NCI-H748 (cell line): ENCODE data around the gene NHP2.
"Not testable (repeated sequence)": the region's sequence is repeated elsewhere in the genome, so short reads cannot be mapped to it uniquely, and the experiment has no call there.

Experiments used
- DNase-seq: peaks from one replicate; lab custom pipeline; 2025; ENCODE audit not compliant: unreplicated experiment; lab: John Stamatoyannopoulos, UW

NHP2 gene

DNA sequence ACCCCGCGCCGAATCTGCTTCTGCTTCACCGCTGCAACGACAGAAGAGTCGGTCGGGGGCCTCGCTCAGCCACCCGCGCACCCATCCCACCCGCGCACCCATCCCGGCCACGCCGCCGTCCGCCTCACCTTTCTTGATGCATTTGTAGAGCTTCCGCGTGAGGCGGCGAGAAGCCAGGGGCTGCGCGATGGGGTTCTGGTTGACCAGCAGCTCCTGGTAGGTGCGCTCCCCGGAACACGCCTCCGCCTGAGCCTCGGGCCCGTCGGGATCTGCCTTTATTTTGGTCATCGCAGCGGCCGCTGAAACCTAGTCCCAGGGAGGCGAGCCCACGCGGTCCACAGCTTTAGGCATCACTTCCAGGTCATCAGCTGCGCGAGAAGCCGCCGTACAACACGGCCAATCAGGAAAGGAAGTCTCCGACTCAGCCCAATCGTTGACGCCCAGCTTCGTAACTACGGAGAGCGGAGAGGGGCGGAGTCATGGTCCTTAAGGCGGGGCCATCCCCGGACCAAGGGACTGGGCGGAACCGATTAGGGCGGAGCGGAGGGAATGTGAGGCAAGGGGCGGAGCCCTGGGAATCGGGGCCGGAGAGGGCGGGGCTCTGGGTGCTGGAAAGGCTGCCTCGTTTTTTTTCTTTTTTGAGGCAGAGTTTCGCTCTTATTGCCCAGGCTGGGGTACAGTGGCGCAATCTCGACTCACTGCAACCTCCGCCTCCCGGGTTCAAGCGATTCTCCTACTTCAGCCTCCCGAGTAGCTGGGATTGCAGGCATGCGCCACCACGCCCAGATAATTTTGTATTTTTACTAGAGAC, at the start of gene NHP2:
Gene NHP2, minus strand, starts transcription at position 356 of the 811 bp plus-strand sequence. Its CDS starts 68 bp downstream, at position 288.
- DNase-seq, result peak; percentile 98

DNA sequence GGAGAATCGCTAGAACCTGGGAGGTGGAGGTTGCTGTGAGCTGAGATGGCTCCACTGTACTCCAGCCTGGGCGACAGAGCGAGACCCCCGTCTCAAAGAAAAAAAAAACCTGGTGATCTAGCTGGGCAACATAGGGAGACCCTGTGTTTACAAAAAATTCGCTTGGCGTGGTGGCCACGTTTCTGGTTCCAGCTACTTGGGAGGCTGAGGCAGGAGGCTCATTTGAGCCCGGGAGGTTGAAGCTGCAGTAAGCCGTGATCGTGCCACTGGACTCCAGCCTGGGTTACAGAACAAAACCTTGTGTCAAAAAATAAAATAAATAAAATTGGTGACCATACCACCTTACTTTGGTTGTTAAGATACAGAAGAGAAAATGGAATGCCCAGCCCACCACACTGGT, 48.9 kb upstream of the NHP2 start:
- DNase-seq, result no peak

DNA sequence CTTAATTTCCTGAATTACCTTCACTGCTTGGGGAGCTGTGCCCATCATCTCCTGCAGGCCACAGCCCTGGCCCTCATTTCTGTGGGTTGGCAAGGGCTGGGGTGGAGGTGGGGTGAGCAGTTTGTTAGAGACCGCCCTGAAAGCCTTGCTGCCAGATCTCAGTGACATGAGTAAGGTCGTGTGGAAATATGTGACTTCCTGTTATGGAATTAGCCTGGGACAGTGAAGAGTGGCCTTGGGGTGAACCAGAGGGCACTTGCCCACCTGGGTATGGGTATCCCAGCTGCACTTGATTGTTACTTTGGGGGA, 48.2 kb upstream of the NHP2 start:
- no peak for DNase-seq

DNA sequence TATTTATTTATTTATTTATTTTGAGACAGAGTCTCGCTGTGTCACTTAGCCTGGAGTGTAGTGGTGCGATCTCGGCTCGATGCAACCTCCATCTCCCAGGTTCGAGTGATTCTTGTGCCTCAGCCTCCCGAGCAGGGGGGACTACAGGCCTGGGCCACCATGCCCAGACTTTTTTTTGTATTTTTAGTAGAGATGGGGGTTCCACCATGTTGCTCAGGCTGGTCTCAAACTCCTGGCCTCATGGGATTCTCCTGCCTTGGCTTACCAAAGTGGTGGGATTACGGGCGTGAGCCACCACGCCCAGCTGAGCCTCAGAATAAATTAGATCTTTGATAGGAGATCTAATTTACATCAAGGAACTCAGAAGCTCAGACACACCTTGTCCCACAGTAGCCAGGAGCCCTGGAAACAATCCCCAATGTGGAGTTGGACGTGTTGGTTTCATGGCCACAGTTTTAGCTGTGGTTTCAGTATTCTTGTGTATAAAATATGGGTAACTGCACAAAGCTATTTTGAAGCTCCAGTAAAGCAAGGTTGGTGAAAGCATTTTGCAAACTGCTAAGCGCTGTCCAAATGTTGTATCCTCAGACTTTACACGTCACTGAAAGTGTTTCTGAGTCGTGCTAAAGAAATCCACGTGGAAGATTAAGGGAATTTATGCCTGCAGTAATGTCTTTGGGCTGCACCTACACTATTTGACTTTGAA, 47.7 kb upstream of the NHP2 start:
- DNase-seq, result no peak

DNA sequence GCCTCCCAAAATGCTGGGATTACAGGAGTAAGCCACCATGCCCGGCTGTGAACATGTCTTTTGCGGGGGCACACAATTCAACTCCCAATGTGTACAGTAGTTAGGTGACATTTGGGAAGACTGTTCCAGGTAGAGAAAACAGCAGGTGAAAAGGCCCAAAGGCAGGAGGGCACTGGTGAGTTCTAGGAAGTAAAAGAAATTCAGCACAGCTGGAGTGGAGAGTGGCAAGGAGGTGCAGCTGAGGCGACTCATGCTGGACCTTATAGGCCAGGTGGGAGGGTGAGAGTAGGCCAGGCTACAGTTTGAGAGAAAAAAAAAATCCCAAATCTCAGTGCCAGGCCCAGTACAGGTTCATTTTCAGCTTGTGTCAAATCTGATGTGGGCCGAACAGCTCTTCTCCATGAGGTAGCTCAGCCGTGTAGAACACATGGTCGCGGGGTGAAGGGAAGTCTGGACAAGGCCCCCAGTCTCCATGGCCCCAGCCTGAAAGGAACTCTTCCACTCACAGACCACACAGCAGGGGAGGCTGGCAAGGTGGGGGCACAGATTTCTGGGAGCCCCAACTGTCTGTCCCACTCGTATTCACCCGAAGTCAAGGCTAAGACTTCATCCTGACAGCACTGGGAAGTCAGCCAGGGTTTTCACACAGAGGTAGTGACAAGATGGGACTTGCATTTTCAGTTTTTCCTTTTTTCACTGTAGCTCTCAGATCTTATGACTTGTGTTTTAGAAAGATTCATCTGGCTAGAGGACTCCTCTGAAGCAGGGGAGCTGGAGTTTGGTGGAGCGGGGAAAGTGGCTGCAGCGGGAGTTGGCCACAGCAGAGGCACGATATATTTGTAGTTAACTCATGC, 46.1 kb upstream of the NHP2 start:
- DNase-seq, result no peak

DNA sequence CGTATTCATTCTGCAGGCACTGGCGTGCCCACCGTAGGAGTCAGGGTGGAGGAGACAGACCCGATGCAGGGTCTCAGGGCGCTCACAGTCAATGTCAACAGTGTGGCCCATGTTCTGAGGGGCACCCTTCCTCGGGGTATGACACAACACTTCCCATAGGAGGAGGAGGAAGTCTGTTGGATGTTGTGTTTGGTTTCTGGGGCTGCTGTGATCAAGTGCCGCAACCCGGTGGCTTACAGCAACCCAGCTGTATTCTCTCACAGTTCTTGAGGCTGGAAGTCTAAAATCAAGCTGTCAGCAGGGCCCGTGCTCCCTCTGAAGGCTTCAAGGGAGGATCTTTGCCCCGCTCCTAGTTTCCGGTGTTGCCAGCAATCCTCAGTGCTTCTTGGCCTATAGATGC, 45.0 kb upstream of the NHP2 start:
- no peak for DNase-seq

DNA sequence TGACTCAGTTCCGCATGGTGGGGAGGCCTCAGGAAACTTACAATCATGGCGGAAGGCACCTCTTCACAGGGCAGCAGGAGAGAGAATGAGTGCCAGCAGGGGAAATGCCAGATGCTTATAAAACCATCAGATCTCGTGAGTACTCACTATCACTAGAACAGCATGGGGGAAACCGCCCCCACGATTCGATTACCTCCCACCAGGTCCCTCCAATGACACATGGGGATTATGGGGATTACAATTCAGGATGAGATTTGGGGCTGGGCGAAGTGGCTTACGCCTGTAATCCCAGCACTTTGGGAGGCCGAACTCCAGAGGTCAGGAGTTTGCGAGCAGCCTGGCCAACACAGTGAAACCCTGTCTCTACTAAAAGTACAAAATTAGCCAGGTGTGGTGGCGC, 44.5 kb upstream of the NHP2 start:
- DNase-seq, result not testable (repeated sequence)

DNA sequence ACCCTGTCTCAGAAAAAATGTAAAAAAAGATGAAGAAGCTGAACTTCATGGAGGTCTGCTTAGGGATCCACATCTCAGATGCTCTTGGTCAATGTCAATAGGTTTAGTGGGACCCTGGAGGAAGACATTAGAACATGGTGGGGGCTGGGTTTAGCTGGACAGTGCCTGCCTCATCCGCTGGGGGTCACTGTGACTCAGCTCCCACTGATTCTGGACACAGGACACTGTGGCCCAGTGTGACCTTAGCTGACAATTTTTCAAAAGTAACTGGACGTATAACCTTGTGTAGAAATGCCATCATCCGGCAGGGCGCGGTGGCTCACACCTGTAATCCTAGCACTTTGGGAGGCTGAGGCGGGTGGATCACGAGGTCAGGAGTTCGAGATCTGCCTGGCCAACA, 43.3 kb upstream of the NHP2 start:
- DNase-seq, result no peak

DNA sequence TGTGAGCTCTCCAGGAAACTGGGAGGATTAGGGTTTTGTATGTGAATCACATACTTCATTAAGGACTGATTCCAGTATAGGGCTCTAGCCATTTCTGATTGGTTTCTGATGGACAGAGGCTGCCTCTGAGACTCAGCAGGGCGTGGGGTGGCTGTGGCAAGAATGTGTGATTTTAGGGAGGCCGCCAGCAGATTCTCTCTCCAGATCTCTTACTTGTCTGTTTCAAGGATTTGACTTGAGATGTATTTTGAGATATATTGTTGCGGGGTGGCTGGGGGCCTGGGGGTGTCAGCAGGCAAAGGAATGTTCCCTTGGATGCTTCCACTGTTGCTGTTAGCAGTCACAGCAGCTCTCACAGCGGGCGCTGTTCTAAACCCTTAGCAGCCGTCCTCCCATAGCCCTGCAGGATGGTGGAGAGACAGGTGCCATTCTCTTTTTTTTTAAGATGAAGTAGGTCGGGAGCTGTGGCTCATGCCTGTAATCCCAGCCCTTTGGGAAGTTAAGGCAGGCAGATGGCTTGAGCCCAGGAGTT, 42.7 kb upstream of the NHP2 start:
- DNase-seq, result no peak

DNA sequence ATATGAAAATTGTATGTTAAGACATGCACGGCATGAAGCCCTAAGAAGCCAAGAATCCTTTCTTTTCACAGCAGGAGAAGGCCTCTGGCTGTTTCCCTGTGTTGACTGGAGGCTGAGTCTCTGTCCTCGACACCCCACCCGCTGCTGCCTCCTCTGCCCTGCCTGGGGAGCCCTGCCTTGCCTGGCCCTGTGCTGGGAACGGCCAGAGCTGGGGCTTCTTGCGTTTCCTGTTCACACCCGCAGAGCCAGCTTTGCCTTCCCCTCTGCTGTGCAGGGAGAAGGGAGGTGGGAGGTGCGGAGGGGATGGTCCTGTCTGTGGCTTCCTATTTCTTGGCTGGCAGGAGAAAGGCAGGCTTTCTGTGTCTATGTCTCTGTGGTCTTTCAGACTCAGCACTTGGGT, 40.3 kb upstream of the NHP2 start:
- no peak for DNase-seq

DNA sequence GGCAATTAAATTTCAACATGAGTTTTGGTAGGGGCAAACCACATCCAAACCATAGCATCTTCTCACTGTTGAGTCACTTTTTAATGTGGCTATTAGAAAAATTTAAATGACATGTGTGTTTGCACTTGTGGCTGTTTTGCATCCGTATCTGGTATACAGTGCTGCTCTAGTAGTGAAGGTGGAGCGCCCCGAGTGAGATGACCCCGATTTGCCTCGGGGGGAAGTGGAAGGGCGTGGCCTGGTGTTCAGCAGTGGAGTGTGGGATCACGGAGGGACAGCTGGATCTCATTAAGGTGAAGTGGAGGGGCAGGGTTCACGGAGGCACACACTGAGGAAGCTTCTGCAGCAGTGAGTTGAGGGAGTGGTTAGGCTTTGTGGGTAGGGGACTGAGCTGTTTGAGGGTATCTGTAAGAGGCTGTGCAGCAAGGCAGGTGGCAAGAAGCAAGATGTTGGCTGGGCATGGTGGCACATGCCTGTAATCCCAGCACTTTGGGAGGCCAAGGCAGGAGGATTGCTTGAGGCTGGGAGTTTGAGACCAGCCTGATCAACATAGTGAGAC, 39.6 kb upstream of the NHP2 start:
- DNase-seq, result no peak

DNA sequence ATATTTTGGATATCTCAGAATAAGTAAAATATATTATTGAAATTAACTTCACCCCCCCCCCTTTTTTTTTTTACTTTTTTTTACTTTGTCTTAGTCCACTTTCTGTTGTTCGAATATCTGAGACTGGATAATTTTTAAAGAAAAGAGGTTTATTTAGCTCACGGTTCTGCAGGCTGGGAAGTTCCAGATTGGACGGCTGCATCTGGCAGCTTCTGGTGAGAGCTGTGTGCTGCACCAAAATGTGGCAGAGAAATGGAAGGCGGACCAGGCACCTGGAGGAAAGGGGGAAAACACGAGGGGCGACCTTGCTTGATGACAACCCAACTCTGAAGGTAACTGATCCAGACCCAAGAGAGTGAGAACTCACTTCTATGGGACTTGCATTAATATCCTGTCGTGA, 39.1 kb upstream of the NHP2 start:
- DNase-seq, result no peak

DNA sequence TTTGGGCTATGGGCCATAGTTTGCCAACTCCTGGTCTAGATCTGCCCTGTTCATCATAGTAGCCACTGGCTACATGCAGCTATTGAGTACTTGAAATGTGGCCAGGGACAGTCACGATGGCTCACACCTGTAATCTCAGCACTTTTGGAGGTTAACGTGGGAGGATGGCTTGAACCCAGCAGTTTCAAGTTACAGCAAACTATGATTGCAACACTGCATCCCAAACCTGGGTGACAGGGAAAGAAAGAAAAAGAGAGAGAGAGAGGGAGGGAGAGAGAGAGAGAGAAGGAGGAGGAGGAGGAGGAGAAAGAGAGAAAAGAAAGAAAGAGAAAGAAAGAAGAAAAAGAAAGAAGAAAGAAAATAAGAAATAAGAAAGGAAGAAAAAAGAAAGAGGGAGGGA, 38.6 kb upstream of the NHP2 start:
- no peak for DNase-seq

DNA sequence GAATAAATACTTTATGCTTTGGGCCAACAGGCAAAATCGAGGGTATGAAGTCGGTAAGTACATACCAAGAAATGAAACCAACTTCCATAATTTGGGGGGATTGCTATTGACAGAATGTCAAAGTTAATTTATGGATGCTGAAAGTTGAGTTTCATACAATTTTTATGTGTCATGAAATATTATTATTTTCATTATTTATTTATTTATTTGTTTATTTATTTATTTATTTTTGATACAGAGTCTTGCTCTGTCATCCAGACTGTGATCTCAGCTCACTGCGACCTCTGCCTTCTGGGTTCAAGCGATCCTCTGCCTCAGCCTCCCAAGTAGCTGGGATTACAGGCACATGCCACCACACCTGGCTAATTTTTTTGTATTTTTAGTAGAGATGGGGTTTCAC, 38.0 kb upstream of the NHP2 start:
- DNase-seq, result no peak

DNA sequence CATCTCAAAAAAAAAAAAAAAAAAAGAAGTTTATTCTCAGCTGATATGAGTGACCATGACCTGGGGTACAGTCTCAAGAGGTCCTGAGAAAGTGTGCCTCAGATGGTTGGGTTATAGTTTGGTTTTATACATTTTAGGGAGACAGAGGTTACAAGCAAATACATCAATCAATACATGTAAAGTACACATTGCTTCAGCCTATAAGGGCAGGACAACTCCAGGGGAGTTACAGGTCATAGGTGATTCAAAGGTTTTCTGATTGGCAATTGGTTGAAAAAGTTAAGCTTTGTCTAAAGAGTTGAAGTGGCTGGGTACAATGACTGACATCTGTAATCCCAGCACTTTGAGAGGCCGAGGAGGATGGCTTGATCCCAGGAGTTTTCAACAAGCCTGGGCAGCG, 35.7 kb upstream of the NHP2 start:
- DNase-seq, result no peak

DNA sequence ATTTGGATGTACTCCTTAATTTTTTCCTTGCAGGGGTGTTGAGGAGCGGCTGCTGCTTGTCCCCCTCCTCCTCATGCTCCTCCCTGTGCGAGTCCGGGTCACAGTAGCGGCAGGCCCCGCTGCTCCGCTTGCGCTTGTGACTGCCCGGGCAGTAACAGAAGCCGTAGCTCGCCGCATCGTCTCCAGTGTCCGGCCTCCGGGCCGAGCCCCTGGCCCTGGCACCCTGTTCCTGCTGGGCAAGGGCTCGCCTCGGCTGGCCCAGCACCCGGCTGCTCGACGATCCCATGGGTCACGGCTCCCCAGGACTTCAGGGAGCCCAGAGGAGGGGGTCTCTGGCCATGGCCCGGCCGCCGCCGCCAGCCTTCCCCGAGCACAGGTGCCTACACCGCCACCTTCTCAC, 33.3 kb upstream of the NHP2 start, which contains the start of gene GMCL2:
Gene GMCL2, minus strand, starts transcription at position 358 of the 400 bp plus-strand sequence. Its CDS starts 72 bp downstream, at position 286.
- DNase-seq, result no peak

DNA sequence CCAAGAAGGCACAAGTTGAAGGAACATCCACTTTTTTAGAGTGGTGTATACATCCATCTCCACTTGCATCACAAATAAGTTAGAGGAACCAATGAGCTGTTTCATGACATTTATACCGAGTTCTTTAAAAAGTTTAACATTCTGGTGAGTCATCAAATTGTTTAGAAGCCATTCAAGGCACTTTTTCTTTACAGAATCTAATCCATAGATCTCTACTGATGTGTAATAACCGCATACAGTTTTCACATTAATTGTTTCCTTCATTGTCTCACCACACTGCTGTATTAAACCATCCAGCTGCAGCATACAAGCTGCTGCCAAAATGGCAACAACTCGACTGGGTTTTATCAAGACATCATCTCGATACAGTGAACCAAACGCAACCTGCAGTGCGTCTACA, 32.7 kb upstream of the NHP2 start:
- no peak for DNase-seq

DNA sequence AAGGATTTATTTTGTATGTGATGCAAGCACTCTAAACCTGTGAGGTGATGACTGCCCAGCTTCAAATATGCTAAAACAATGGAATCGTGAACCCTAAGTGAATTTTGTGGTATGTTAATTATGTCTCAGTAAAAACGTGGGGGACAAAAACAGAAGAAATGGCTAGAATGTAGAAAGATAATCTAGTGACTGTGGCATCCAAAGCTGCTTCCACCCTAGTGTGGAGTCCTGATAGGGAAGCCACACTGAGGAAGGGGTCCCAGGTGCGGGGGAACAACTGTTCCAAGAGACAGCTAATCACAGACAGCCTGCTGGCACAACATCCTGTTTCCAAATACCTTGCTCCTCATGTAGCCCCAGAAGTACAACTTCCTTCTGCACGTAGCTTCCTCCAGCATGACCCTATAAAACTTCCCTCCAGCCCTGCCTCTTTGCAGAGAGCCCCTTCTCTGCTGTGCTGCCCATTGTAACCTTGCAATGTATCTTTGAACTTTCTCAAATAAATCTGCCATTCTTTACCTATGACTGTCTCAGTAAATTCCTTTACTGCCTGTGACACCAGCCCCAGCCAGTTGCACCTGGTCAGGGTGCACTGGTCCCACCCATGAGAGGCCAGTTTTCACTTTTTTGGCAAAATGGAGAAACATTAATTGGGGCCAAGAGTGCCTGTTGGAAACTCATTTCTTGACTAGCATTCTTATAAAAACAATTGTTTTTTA, 28.6 kb upstream of the NHP2 start:
- DNase-seq, result no peak

DNA sequence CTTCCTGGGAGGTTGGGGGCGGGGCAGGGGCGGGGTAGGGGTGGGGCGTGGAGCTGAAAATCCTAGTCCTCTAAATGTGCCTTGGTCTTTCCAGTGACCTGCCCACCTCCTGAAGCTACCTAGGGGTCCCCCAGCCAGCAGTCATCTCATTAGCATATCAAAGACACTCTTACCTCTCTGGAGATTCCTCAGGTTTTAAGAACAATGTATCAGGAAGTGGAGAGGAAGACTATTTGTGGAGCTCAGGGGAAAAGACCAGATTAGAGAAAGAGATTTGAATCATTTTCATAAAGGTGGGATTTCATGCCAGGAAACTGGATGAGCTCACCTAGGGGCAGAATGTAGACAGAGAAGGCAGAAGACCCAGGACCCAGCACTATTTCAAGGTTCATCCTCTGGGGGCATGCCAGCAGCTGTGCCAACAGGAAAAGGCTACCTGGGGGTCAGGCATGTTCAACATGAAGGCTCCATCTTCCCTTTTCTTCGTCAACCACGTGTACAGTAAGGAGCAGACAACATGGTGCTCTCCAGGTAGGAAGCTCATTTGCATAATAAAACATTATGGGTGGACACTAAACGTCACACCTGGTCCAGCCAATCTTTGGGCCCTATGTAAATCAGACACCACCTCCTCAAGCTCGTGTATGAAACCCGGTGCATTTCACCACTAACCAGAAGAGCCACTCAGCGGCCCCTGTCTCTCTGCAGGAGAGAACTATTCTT, 26.6 kb upstream of the NHP2 start:
- peak; percentile 18 for DNase-seq

DNA sequence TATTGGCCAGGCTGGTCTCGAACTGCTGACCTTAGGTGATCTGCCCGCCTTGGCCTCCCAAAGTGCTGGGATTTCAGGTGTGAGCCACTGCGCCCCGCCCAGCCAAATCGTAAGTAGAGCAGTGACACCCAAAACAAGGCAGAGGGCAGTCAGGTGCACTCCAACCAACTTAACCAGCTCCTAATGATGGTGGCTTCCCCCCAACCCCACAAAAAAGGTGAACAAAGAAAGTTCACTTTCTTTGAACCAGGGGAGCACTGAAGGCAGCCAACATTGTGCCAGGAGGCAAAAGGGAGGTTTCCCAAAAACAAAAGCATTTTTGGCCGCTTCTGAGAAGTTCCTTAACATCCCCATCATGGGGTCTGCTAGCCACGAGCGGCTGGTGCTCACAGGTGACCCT, 23.9 kb upstream of the NHP2 start:
- no peak for DNase-seq
